Stimulated activated CD8-positive, alpha-beta memory T cell treated with anti-CD3 and anti-CD28 coated beads, Interleukin-12 subunit alpha, Interleukin-12 subunit beta, amount 100 ng/mL, for 4 hours (primary cell): ENCODE data around the gene HLA-A.
"Not testable (repeated sequence)": the region's sequence is repeated elsewhere in the genome, so short reads cannot be mapped to it uniquely, and the experiment has no call there.

ENCODE experiments used
- DNase-seq: peaks from one replicate; pipeline ENCODE4 v3.0.0-alpha.2; 2020; ENCODE audit warnings: low read depth

The HLA-A gene

GRCh38 chr6:29942275-29943052, at the start of gene HLA-A:
Gene HLA-A (plus strand): TSS chr6:29942532. CDS start chr6:29942554, 22 bp downstream.
- DNase-seq: peak; percentile 85

- DNase-seq: no peak
Measured at GRCh38 chr6:29892696-29893095, 49.6 kb upstream of the HLA-A start.

GRCh38 chr6:29899281-29899680, 43.1 kb upstream of the HLA-A start:
- DNase-seq: no peak

GRCh38 chr6:29905286-29905685, 37.0 kb upstream of the HLA-A start:
- no peak for DNase-seq

- DNase-seq: no peak
Measured at GRCh38 chr6:29907637-29908340, 34.5 kb upstream of the HLA-A start.

GRCh38 chr6:29908341-29908662, 34.0 kb upstream of the HLA-A start:
- no peak for DNase-seq

GRCh38 chr6:29908710-29909109, 33.6 kb upstream of the HLA-A start:
- no peak for DNase-seq

- DNase-seq: no peak
Measured at GRCh38 chr6:29909985-29910384, 32.3 kb upstream of the HLA-A start.

GRCh38 chr6:29912840-29913239, 29.5 kb upstream of the HLA-A start:
- no peak for DNase-seq

- DNase-seq: no peak
Measured at GRCh38 chr6:29916741-29917140, 25.6 kb upstream of the HLA-A start.

- DNase-seq: no peak
Measured at GRCh38 chr6:29917857-29918256, 24.5 kb upstream of the HLA-A start.

GRCh38 chr6:29919506-29920445, 22.6 kb upstream of the HLA-A start:
- DNase-seq: no peak

- no peak for DNase-seq
Measured at GRCh38 chr6:29924287-29924686, 18.0 kb upstream of the HLA-A start.

- DNase-seq: no peak
Measured at GRCh38 chr6:29924731-29925130, 17.6 kb upstream of the HLA-A start.

GRCh38 chr6:29925321-29925720, 17.0 kb upstream of the HLA-A start:
- no peak for DNase-seq

GRCh38 chr6:29925727-29926412, 16.5 kb upstream of the HLA-A start:
- no peak for DNase-seq

- peak; percentile 54 for DNase-seq
Measured at GRCh38 chr6:29926413-29927274, 15.7 kb upstream of the HLA-A start.

- no peak for DNase-seq
Measured at GRCh38 chr6:29927275-29927569, 15.1 kb upstream of the HLA-A start.

- DNase-seq: no peak
Measured at GRCh38 chr6:29927841-29928388, 14.4 kb upstream of the HLA-A start.

- DNase-seq: not testable (repeated sequence)
Measured at GRCh38 chr6:29930047-29930446, 12.3 kb upstream of the HLA-A start.

GRCh38 chr6:29933955-29934354, 8.4 kb upstream of the HLA-A start:
- DNase-seq: no peak
